ENCODE results near the gene PNMA8B. TPM values are rescaled to one million over a fixed set of nuclear protein-coding genes. Genes with fewer than 3 reads are reported as not detected.
"Not testable (repeated sequence)": the region's sequence is repeated elsewhere in the genome, so short reads cannot be mapped to it uniquely, and the experiment has no call there.

The PNMA8B gene
- total RNA-seq, 2 experiments from 2014 or later = 0.14 to 0.19 TPM

GRCh38 chr19:46497773-46498172 is 2.1 kb upstream of the PNMA8B start:
- peaks cover 6% of the 10 kb centered on the region for H3K4me1 Mint-ChIP-seq (ENCODE audit: low read depth)
- CTCF ChIA-PET = no interaction called here
- no peak for ATAC-seq (ENCODE audit: poor library complexity)
- no peaks in the 10 kb centered on the region for H3K9me3 Mint-ChIP-seq
- no peak overlapping the region for H3K4me3 Mint-ChIP-seq
- peaks cover 21 to 22% of the 10 kb centered on the region in 2 experiments for H3K27me3 ChIP-seq (ENCODE audit: control insufficient read depth in 1 of 2, insufficient read depth in 2 of 2, low read length in 2 of 2)
- H3K4me3 ChIP-seq (ENCODE audit: low read length) = no peak overlapping the region
- H3K27ac ChIP-seq (ENCODE audit: low read depth in 1 of 2, low read length in 2 of 2) = no peak overlapping the region
- H3K27me3 Mint-ChIP-seq = peaks cover 37% of the 10 kb centered on the region
- intact Hi-C loops (cut with DNase I, micrococcal nuclease) = no loop called here
- peaks cover 0 to 19% of the 10 kb centered on the region in 2 experiments for H3K9me3 ChIP-seq (ENCODE audit: control insufficient read depth in 1 of 2, insufficient read depth in 1 of 2, low read length in 2 of 2)
- DNase-seq = no peak
- H3K36me3 ChIP-seq (ENCODE audit: insufficient read depth, low read length) = no peaks in the 10 kb centered on the region
- TF ChIP-seq CTCF (IDR thresholded peaks at IDR 0.05) = no peak
- H3K36me3 Mint-ChIP-seq (ENCODE audit: low read depth) = no peaks in the 10 kb centered on the region
- POLR2A ChIA-PET = no interaction called here
- peaks cover 29% of the 10 kb centered on the region for H3K4me1 ChIP-seq (ENCODE audit: insufficient read depth, low read length)
- no peak overlapping the region for H3K27ac Mint-ChIP-seq

- H3K4me3 Mint-ChIP-seq = not testable (repeated sequence)
Observed at GRCh38 chr19:46496886-46497285, 1.2 kb upstream of the PNMA8B start.

GRCh38 chr19:46496304-46496703 is 637 bp upstream of the PNMA8B start:
- ChIA-PET CTCF (no interaction called here), POLR2A (no interaction called here)
- Mint-ChIP-seq H3K36me3 (ENCODE audit: low read depth) (no peaks in the 10 kb centered on the region), H3K27ac (no peak overlapping the region), H3K9me3 (no peaks in the 10 kb centered on the region), H3K27me3 (peaks cover 48% of the 10 kb centered on the region), H3K4me3 (no peak overlapping the region), H3K4me1 (ENCODE audit: low read depth) (peaks cover 8% of the 10 kb centered on the region)
- Histone ChIP-seq H3K9me3 (ENCODE audit: control insufficient read depth in 1 of 2, insufficient read depth in 1 of 2, low read length in 2 of 2) (peaks cover 0 to 20% of the 10 kb centered on the region in 2 experiments), H3K36me3 (ENCODE audit: insufficient read depth, low read length) (no peaks in the 10 kb centered on the region), H3K27ac (ENCODE audit: low read depth in 1 of 2, low read length in 2 of 2) (no peak overlapping the region), H3K4me3 (ENCODE audit: low read length) (no peak overlapping the region), H3K4me1 (ENCODE audit: insufficient read depth, low read length) (peaks cover 38% of the 10 kb centered on the region), H3K27me3 (ENCODE audit: control insufficient read depth in 1 of 2, insufficient read depth in 2 of 2, low read length in 2 of 2) (peaks cover 35 to 36% of the 10 kb centered on the region in 2 experiments)
- TF ChIP-seq CTCF (IDR thresholded peaks at IDR 0.05) = no peak
- intact Hi-C loops (cut with DNase I, micrococcal nuclease) = no loop called here
- ATAC-seq (ENCODE audit: poor library complexity) = no peak
- no peak for DNase-seq

More at GRCh38 chr19:46496886-46497285, 1.2 kb upstream of the PNMA8B start:
- ATAC-seq (ENCODE audit: poor library complexity); H3K36me3 Mint-ChIP-seq (ENCODE audit: low read depth); H3K27ac Mint-ChIP-seq; H3K4me3 ChIP-seq (ENCODE audit: low read length); CTCF ChIA-PET; intact Hi-C loops (cut with DNase I, micrococcal nuclease); H3K27ac ChIP-seq (ENCODE audit: low read depth in 1 of 2, low read length in 2 of 2); DNase-seq; POLR2A ChIA-PET; H3K36me3 ChIP-seq (ENCODE audit: insufficient read depth, low read length); H3K4me1 Mint-ChIP-seq (ENCODE audit: low read depth); H3K9me3 Mint-ChIP-seq: not testable (repeated sequence)
- Histone ChIP-seq H3K27me3 (ENCODE audit: control insufficient read depth in 1 of 2, insufficient read depth in 2 of 2, low read length in 2 of 2) (peaks cover 30 to 31% of the 10 kb centered on the region in 2 experiments), H3K9me3 (ENCODE audit: control insufficient read depth in 1 of 2, insufficient read depth in 1 of 2, low read length in 2 of 2) (peaks cover 0 to 20% of the 10 kb centered on the region in 2 experiments), H3K4me1 (ENCODE audit: insufficient read depth, low read length) (peaks cover 37% of the 10 kb centered on the region)
- peaks cover 42% of the 10 kb centered on the region for H3K27me3 Mint-ChIP-seq

Measured in CD4-positive, alpha-beta T cell (primary cell).